Measurements from ENCODE around the gene IFT81.

- no peak for TF ChIP-seq CTCF (IDR thresholded peaks at IDR 0.05)
- TF ChIP-seq POLR2A (IDR thresholded peaks at IDR 0.05): no peak
Measured at GRCh38 chr12:110102255-110102654, 21.9 kb upstream of the IFT81 start.
